Caco-2 (cell line): ENCODE results near the gene CORO2B. TPM values are rescaled to one million over a fixed set of nuclear protein-coding genes. Genes with fewer than 3 reads are reported as not detected.

Source experiments
- BruUV-seq: library from RNA; stranded (reverse); fragments of 400-500 nt; replicated peaks from 2 replicates; lab custom pipeline; 2021; lab: Mats Ljungman, UMichigan
- CTCF ChIA-PET: fragments of 300-600 bp; sonication (Branson Sonifier 250); formaldehyde crosslinking; loops from one replicate; lab custom pipeline; 2022; ENCODE audit warnings: antibody characterized with exemption; lab: Charles Lee
- POLR2A ChIA-PET: fragments of 300-600 bp; sonication (Branson Sonifier 250); formaldehyde crosslinking; loops from one replicate; lab custom pipeline; 2022; ENCODE audit warnings: antibody characterized with exemption; lab: Charles Lee
- DNase-seq, 2 experiments: peaks; one replicate each; pipeline versions ENCODE4 v3.0.0 to v3.0.0-alpha.2; 2020 to 2022
- H3K27me3 ChIP-seq: replicated peaks from 2 replicates; pipeline ENCODE4 v1.6.0; 2011; ENCODE audit warnings: low read length; ENCODE audit not compliant: control insufficient read depth, insufficient read depth
- H3K36me3 ChIP-seq: 2 replicates; pipeline ENCODE4 v1.5.1; 2011; ENCODE audit warnings: low read length; ENCODE audit not compliant: control insufficient read depth, insufficient read depth
- H3K4me1 ChIP-seq: fragments of 250-450 bp; sonication (Bioruptor Pico); 2 replicates; pipeline ENCODE4 v1.5.1; 2020; ENCODE audit warnings: mild to moderate bottlenecking
- H3K4me3 ChIP-seq: 2 replicates; pipeline ENCODE4 v1.5.1; 2011; ENCODE audit warnings: low read depth, mild to moderate bottlenecking, control low read depth, low read length
- H3K9me3 ChIP-seq: fragments of 250-450 bp; sonication (Bioruptor Pico); 2 replicates; pipeline ENCODE4 v1.5.1; 2020; ENCODE audit warnings: mild to moderate bottlenecking, moderate library complexity
- H3K27ac Mint-ChIP-seq: one replicate; pipeline ENCODE4 v1.8.0; 2022; ENCODE audit warnings: mixed read lengths; ENCODE audit not compliant: unreplicated experiment
- H3K27me3 Mint-ChIP-seq: one replicate; pipeline ENCODE4 v1.8.0; 2022; ENCODE audit warnings: mixed read lengths; ENCODE audit not compliant: insufficient read depth, unreplicated experiment
- H3K36me3 Mint-ChIP-seq: one replicate; pipeline ENCODE4 v1.8.0; 2022; ENCODE audit warnings: mild to moderate bottlenecking, mixed read lengths; ENCODE audit not compliant: insufficient read depth, unreplicated experiment
- H3K4me1 Mint-ChIP-seq: one replicate; pipeline ENCODE4 v1.8.0; 2022; ENCODE audit warnings: low read depth, mixed read lengths; ENCODE audit not compliant: unreplicated experiment
- H3K4me3 Mint-ChIP-seq: one replicate; pipeline ENCODE4 v1.8.0; 2022; ENCODE audit warnings: mild to moderate bottlenecking, moderate library complexity, mixed read lengths; ENCODE audit not compliant: unreplicated experiment
- H3K9me3 Mint-ChIP-seq: one replicate; pipeline ENCODE4 v1.8.0; 2022; ENCODE audit warnings: mixed read lengths; ENCODE audit not compliant: unreplicated experiment
- intact Hi-C: fragments of 100-400 bp; cut with micrococcal nuclease; formaldehyde crosslinking; loops from one replicate; pipeline ENCODE4 v1.10.0; 2022; ENCODE audit not compliant: unreplicated experiment
- total RNA-seq: library from RNA; stranded (reverse); gene quantifications from 2 replicates; pipeline ENCODE4 v1.2.3, GENCODE V29; 2022
- TF ChIP-seq, protein P1 (sequence below), 2 experiments: fragments of 200-600 bp in 1 of 2; IDR thresholded peaks; 1 replicate in 1 of 2; 2 replicates in 1 of 2; pipeline versions ENCODE4 v1.5.1 to v1.8.0; 2011 to 2022; ENCODE audit warnings: antibody characterized with exemption in 1 of 2, control low read depth in 1 of 2, inconsistent platforms in 1 of 2, low read depth in 1 of 2, low read length in 1 of 2, mild to moderate bottlenecking in 1 of 2, moderate library complexity in 1 of 2; ENCODE audit not compliant: insufficient read depth in 1 of 2, severe bottlenecking in 1 of 2, unreplicated experiment in 1 of 2

CORO2B gene
- total RNA-seq, 1 experiment from 2014 or later: 0.25 TPM

DNA sequence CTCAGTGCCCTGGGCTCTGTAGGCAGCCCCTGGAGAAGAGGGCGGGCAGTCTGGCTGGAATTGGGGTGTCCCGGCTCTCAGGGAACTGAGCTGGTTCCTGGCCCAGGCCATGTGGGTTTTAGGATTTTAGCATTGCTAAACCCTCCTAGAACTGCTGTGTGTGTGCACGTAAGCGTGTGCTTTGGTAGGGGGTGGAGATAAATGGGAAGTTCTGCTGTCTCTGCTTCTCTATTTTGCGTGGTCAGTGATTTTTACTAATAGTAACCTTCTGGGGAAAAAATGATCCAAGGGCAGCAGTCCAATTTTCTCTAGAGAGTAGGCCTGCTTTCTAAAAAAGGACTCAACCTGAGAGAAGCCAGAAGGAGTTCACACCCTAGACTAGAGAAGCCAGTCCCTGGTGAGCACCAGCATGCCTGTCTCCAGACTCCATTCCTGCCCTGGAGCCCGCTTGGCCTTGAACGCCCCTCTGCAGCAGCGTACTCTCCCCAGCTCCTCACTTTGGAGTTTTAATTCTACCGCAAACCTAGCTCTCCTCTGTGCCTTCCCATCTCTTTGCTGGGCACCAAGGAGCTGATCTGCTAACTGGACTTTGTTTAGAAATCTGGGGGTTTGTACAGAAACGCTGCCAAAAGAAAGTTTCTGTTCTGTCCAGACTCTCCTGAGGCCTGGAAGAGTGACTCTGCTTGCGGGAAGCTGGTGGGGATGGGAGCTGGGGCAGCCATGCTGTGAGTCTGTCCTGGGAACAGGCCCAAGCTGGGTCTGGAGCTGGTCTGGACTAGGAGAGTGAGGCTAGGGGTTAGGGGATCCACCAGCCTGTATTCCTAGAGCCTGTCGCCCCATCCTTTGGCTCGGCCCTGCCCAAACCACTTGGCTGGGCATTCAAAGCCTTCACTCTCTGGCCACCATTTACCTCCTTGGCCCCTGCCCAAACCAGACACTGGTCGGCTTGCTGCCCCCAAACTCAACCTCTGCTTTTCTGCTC is 19.7 kb downstream of the CORO2B start:
- H3K27me3 Mint-ChIP-seq: peaks cover 7% of the 10 kb centered on the region
- CTCF ChIA-PET: interaction anchor here (0.6 kb wide), 1 partner anchor 14 kb away, joined by 4 read pairs; no protein-coding TSS in a partner anchor
- Histone ChIP-seq H3K36me3 (no peaks in the 10 kb centered on the region), H3K27me3 (no peaks in the 10 kb centered on the region), H3K4me3 (no peak overlapping the region), H3K4me1 (no peaks in the 10 kb centered on the region), H3K9me3 (no peaks in the 10 kb centered on the region)
- intact Hi-C loops: no loop called here
- peaks cover 5% of the 10 kb centered on the region for H3K36me3 Mint-ChIP-seq
- H3K27ac Mint-ChIP-seq: no peak overlapping the region
- H3K4me1 Mint-ChIP-seq: no peaks in the 10 kb centered on the region
- TF ChIP-seq, protein P1, sequence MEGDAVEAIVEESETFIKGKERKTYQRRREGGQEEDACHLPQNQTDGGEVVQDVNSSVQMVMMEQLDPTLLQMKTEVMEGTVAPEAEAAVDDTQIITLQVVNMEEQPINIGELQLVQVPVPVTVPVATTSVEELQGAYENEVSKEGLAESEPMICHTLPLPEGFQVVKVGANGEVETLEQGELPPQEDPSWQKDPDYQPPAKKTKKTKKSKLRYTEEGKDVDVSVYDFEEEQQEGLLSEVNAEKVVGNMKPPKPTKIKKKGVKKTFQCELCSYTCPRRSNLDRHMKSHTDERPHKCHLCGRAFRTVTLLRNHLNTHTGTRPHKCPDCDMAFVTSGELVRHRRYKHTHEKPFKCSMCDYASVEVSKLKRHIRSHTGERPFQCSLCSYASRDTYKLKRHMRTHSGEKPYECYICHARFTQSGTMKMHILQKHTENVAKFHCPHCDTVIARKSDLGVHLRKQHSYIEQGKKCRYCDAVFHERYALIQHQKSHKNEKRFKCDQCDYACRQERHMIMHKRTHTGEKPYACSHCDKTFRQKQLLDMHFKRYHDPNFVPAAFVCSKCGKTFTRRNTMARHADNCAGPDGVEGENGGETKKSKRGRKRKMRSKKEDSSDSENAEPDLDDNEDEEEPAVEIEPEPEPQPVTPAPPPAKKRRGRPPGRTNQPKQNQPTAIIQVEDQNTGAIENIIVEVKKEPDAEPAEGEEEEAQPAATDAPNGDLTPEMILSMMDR (IDR thresholded peaks at IDR 0.05; ENCODE audit: insufficient read depth in 1 of 2, low read depth in 1 of 2, low read length in 1 of 2, severe bottlenecking in 1 of 2, unreplicated experiment in 1 of 2): no peak
- POLR2A ChIA-PET: no interaction called here
- H3K4me3 Mint-ChIP-seq: no peak overlapping the region
- no peaks in the 10 kb centered on the region for H3K9me3 Mint-ChIP-seq
- no TSS peak for BruUV-seq
- DNase-seq: no peak

DNA sequence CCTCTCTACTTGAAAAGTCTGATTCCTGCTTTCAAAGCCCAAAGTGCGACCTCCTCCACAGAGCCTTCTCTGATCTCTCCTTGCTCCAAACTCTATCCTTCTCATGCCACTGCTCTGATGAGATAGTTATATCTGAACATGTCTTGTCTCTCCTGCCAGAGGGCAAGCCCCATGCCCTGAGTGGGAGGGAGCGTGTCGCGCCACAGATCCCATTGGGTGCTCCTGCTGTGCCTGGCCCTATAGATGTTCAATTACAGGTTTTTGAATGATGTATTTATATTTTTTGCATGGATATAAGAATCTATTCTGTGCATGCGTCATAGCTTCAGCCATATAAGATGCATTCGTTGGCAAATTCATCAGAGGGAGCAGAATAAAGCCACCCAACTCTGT is 20.4 kb downstream of the CORO2B start:
- no TSS peak for BruUV-seq
- H3K9me3 Mint-ChIP-seq: no peaks in the 10 kb centered on the region
- no peak overlapping the region for H3K4me3 Mint-ChIP-seq
- H3K4me1 ChIP-seq: no peaks in the 10 kb centered on the region
- peaks cover 3% of the 10 kb centered on the region for H3K27me3 Mint-ChIP-seq
- ChIA-PET CTCF (no interaction called here), POLR2A (no interaction called here)
- no peaks in the 10 kb centered on the region for H3K4me1 Mint-ChIP-seq
- H3K4me3 ChIP-seq: no peak overlapping the region
- TF ChIP-seq, protein P1 (IDR thresholded peaks at IDR 0.05; ENCODE audit: insufficient read depth in 1 of 2, low read depth in 1 of 2, low read length in 1 of 2, severe bottlenecking in 1 of 2, unreplicated experiment in 1 of 2): no peak
- H3K36me3 Mint-ChIP-seq: peaks cover 5% of the 10 kb centered on the region
- H3K9me3 ChIP-seq: no peaks in the 10 kb centered on the region
- no peak overlapping the region for H3K27ac Mint-ChIP-seq
- intact Hi-C loops: no loop called here
- H3K27me3 ChIP-seq: no peaks in the 10 kb centered on the region
- DNase-seq: no peak
- H3K36me3 ChIP-seq: no peaks in the 10 kb centered on the region

DNA sequence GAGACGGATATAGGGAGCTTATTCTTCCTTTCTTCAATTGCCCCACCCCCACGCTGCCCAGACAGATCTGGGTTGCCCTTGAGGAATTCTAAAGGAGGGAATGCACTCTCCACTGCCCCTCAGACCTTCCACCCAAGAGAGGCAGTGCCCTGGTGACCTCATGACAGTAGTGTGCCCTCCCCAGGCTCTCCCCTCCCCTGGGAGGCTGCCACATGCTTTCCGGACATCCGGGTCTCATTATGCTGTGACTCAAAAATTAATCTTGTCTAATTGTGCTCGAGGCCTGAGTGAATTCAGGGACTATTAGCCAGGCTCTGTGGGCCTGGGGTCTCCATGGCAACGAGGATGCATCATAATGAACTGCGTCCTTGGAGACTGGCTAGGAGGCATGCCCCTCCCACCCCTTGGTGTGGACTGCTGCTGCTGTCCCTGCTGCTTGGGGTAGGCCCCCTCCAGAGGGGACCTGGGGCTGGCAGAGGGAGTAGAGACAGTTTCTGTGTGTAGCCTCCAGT is 20.8 kb downstream of the CORO2B start:
- Histone ChIP-seq H3K9me3 (no peaks in the 10 kb centered on the region), H3K4me1 (no peaks in the 10 kb centered on the region), H3K36me3 (no peaks in the 10 kb centered on the region), H3K27me3 (no peaks in the 10 kb centered on the region), H3K4me3 (no peak overlapping the region)
- Mint-ChIP-seq H3K4me1 (no peaks in the 10 kb centered on the region), H3K4me3 (no peak overlapping the region), H3K27me3 (peaks cover 3% of the 10 kb centered on the region), H3K36me3 (peaks cover 5% of the 10 kb centered on the region), H3K9me3 (no peaks in the 10 kb centered on the region), H3K27ac (no peak overlapping the region)
- no TSS peak for BruUV-seq
- POLR2A ChIA-PET: no interaction called here
- intact Hi-C loops: no loop called here
- TF ChIP-seq, protein P1 (IDR thresholded peaks at IDR 0.05; ENCODE audit: insufficient read depth in 1 of 2, low read depth in 1 of 2, low read length in 1 of 2, severe bottlenecking in 1 of 2, unreplicated experiment in 1 of 2): no peak
- CTCF ChIA-PET: no interaction called here
- DNase-seq: no peak
